IMR-90 (cell line): ENCODE data around the gene TMCC1. TPM values are rescaled to one million over a fixed set of nuclear protein-coding genes. Genes with fewer than 3 reads are reported as not detected.

Experiments
- ATAC-seq: fragments of 200-7000 bp; cut with Tn5 transposase; 2 replicates; pipeline ENCODE4 v1.9.1; 2020; ENCODE audit warnings: low read depth, mild to moderate bottlenecking, moderate library complexity
- BruUV-seq: library from RNA; stranded (reverse); fragments of 400-500 nt; replicated peaks from 2 replicates; lab custom pipeline; 2021; lab: Mats Ljungman, UMichigan
- CTCF ChIA-PET: fragments of 300-600 bp; formaldehyde crosslinking; extraction: SDS; loops from one replicate; lab custom pipeline; 2021; ENCODE audit warnings: antibody characterized with exemption; lab: Yijun Ruan, JAX
- POLR2A ChIA-PET: fragments of 300-600 bp; sonication (Branson Sonifier 250); formaldehyde crosslinking; loops from one replicate; lab custom pipeline; 2022; ENCODE audit warnings: antibody characterized with exemption; ENCODE audit not compliant: unreplicated experiment; lab: Charles Lee
- DNase-seq: peaks from one replicate; pipeline ENCODE4 v3.0.0; 2013
- H2AFZ ChIP-seq: replicated peaks from 2 replicates; pipeline ENCODE3; 2013; ENCODE audit warnings: low read length, mild to moderate bottlenecking; ENCODE audit not compliant: poor library complexity
- H2AK5ac ChIP-seq: 2 replicates; pipeline ENCODE4 v1.6.1; 2013; ENCODE audit warnings: low read depth, low read length, inconsistent platforms
- H2AK9ac ChIP-seq: replicated peaks from 2 replicates; pipeline ENCODE3; 2013; ENCODE audit warnings: mild to moderate bottlenecking, low read depth, low read length, moderate library complexity; ENCODE audit not compliant: poor library complexity
- H2BK120ac ChIP-seq: 2 replicates; pipeline ENCODE4 v1.6.1; 2013; ENCODE audit warnings: low read depth, low read length, inconsistent platforms
- H2BK15ac ChIP-seq: 3 replicates; pipeline ENCODE4 v1.6.1; 2013; ENCODE audit warnings: low read depth, low read length, inconsistent platforms
- H2BK20ac ChIP-seq: 2 replicates; pipeline ENCODE4 v1.6.1; 2013; ENCODE audit warnings: low read depth, mild to moderate bottlenecking, inconsistent platforms, low read length, moderate library complexity
- H2BK5ac ChIP-seq: 2 replicates; pipeline ENCODE4 v1.6.1; 2013; ENCODE audit warnings: mild to moderate bottlenecking, low read depth, low read length, inconsistent platforms; ENCODE audit not compliant: poor library complexity, severe bottlenecking
- H3K14ac ChIP-seq: replicated peaks from 2 replicates; pipeline ENCODE4 v1.6.1; 2013; ENCODE audit warnings: low read depth, low read length, inconsistent platforms
- H3K18ac ChIP-seq: 2 replicates; pipeline ENCODE4 v1.6.1; 2013; ENCODE audit warnings: low read depth, low read length, control low read depth
- H3K23ac ChIP-seq: 2 replicates; pipeline ENCODE4 v1.6.1; 2013; ENCODE audit warnings: low read depth, low read length, inconsistent platforms
- H3K27ac ChIP-seq: 2 replicates; pipeline ENCODE4 v1.5.1; 2013; ENCODE audit warnings: mild to moderate bottlenecking, control low read depth, low read length; ENCODE audit not compliant: insufficient read depth
- H3K27me3 ChIP-seq: 2 replicates; pipeline ENCODE4 v1.6.1; 2013; ENCODE audit warnings: low read length; ENCODE audit not compliant: control insufficient read depth, insufficient read depth
- H3K36me3 ChIP-seq: 2 replicates; pipeline ENCODE4 v1.6.1; 2013; ENCODE audit warnings: low read length, mixed read lengths; ENCODE audit not compliant: control insufficient read depth, insufficient read depth
- H3K4ac ChIP-seq: 2 replicates; pipeline ENCODE4 v1.6.1; 2013; ENCODE audit warnings: low read depth, low read length, inconsistent platforms
- H3K4me1 ChIP-seq: 2 replicates; pipeline ENCODE4 v1.6.1; 2013; ENCODE audit warnings: low read length, mixed read lengths; ENCODE audit not compliant: control insufficient read depth, insufficient read depth
- H3K4me2 ChIP-seq: 2 replicates; pipeline ENCODE4 v1.6.1; 2013; ENCODE audit warnings: low read depth, mild to moderate bottlenecking, control low read depth, low read length, moderate library complexity
- H3K4me3 ChIP-seq: 2 replicates; pipeline ENCODE4 v1.5.1; 2013; ENCODE audit warnings: low read depth, mild to moderate bottlenecking, control low read depth, low read length, moderate library complexity; ENCODE audit not compliant: insufficient read depth
- H3K56ac ChIP-seq: 2 replicates; pipeline ENCODE4 v1.6.1; 2013; ENCODE audit warnings: low read length, inconsistent platforms; ENCODE audit not compliant: insufficient read depth; ENCODE audit errors: extremely low read depth
- H3K79me1 ChIP-seq, 2 experiments: 2 replicates each; pipeline ENCODE4 v1.6.1; 2013; ENCODE audit warnings: low read length in 2 of 2, inconsistent platforms in 1 of 2, low read depth in 1 of 2
- H3K9ac ChIP-seq: 2 replicates; pipeline ENCODE4 v1.6.1; 2013; ENCODE audit warnings: low read depth, low read length, control low read depth
- H3K9me1 ChIP-seq: 2 replicates; pipeline ENCODE4 v1.6.1; 2013; ENCODE audit warnings: low read length, inconsistent platforms; ENCODE audit not compliant: insufficient read depth
- H3K9me3 ChIP-seq: 2 replicates; pipeline ENCODE4 v1.6.1; 2013; ENCODE audit warnings: low read length; ENCODE audit not compliant: control insufficient read depth, insufficient read depth
- H4K20me1 ChIP-seq: 2 replicates; pipeline ENCODE4 v1.6.1; 2013; ENCODE audit warnings: low read length, inconsistent platforms; ENCODE audit not compliant: insufficient read depth
- H4K5ac ChIP-seq: 2 replicates; pipeline ENCODE4 v1.6.1; 2013; ENCODE audit warnings: mild to moderate bottlenecking, low read depth, low read length, control low read depth
- H4K8ac ChIP-seq, 2 experiments: 2 replicates each; pipeline ENCODE4 v1.6.1; 2013; ENCODE audit warnings: low read depth in 2 of 2, low read length in 2 of 2, control low read depth in 1 of 2, inconsistent platforms in 1 of 2
- H4K91ac ChIP-seq: 2 replicates; pipeline ENCODE4 v1.6.1; 2013; ENCODE audit warnings: low read depth, low read length, inconsistent platforms; ENCODE audit not compliant: insufficient read depth
- BHLHE40 ChIP-seq: fragments of 150-350 bp; IDR thresholded peaks from 2 replicates; pipeline ENCODE4 v1.6.1; 2016; ENCODE audit warnings: mild to moderate bottlenecking, low read depth, low read length
- CHD1 ChIP-seq: IDR thresholded peaks from 2 replicates; pipeline ENCODE4 v1.6.1; 2012; ENCODE audit warnings: low read depth, low read length, improper control_type of control experiment
- CTCF ChIP-seq: conservative IDR thresholded peaks from 2 replicates; pipeline ENCODE4 v1.5.1; 2012; ENCODE audit warnings: mild to moderate bottlenecking, low read depth, low read length, improper control_type of control experiment
- ELK1 ChIP-seq: fragments of 150-350 bp; IDR thresholded peaks from 2 replicates; pipeline ENCODE4 v1.6.1; 2016; ENCODE audit warnings: low read depth, mild to moderate bottlenecking, low read length, moderate library complexity, borderline replicate concordance
- FOS ChIP-seq: fragments of 150-350 bp; IDR thresholded peaks from 2 replicates; pipeline ENCODE4 v1.6.1; 2016; ENCODE audit warnings: low read depth, low read length
- MAFK ChIP-seq: IDR thresholded peaks from 2 replicates; pipeline ENCODE4 v1.6.1; 2012; ENCODE audit warnings: low read depth, low read length, improper control_type of control experiment
- MAZ ChIP-seq: IDR thresholded peaks from 2 replicates; pipeline ENCODE4 v1.6.1; 2012; ENCODE audit warnings: low read depth, mild to moderate bottlenecking, low read length, improper control_type of control experiment, moderate library complexity, borderline replicate concordance
- MXI1 ChIP-seq: IDR thresholded peaks from 2 replicates; pipeline ENCODE4 v1.6.1; 2012; ENCODE audit warnings: low read depth, mild to moderate bottlenecking, low read length, moderate library complexity, borderline replicate concordance
- NFE2L2 ChIP-seq: fragments of 150-350 bp; IDR thresholded peaks from 2 replicates; pipeline ENCODE4 v1.6.1; 2016; ENCODE audit warnings: low read depth, mild to moderate bottlenecking, low read length
- POLR2A ChIP-seq: IDR thresholded peaks from 2 replicates; pipeline ENCODE4 v1.6.1; 2012; ENCODE audit warnings: mild to moderate bottlenecking, low read depth, low read length
- RAD21 ChIP-seq: IDR thresholded peaks from 2 replicates; pipeline ENCODE4 v1.6.1; 2012; ENCODE audit warnings: low read length, improper control_type of control experiment
- RCOR1 ChIP-seq: IDR thresholded peaks from 2 replicates; pipeline ENCODE4 v1.6.1; 2012; ENCODE audit warnings: mild to moderate bottlenecking, low read length, improper control_type of control experiment; ENCODE audit not compliant: insufficient replicate concordance
- RFX5 ChIP-seq: IDR thresholded peaks from 2 replicates; pipeline ENCODE4 v1.8.0; 2012; ENCODE audit warnings: low read depth, mild to moderate bottlenecking, low read length, moderate library complexity
- SMC3 ChIP-seq: fragments of 150-350 bp; IDR thresholded peaks from 2 replicates; pipeline ENCODE4 v1.6.1; 2016; ENCODE audit warnings: low read depth, mild to moderate bottlenecking, antibody characterized with exemption, low read length, moderate library complexity
- USF2 ChIP-seq: fragments of 150-350 bp; IDR thresholded peaks from 2 replicates; pipeline ENCODE4 v1.6.1; 2017; ENCODE audit warnings: mild to moderate bottlenecking, antibody characterized with exemption, low read length, low read depth
- whole genome bisulfite sequencing, 2 experiments: methylation state at CpG; one replicate each; pipeline versions ENCODE4 v1.1.5 to v1.1.7; 2013; ENCODE audit warnings: missing lambda C conversion rate in 2 of 2; ENCODE audit not compliant: insufficient read length in 1 of 2; ENCODE audit errors: extremely low coverage in 2 of 2; 5-methylcytosine and 5-hydroxymethylcytosine counted together
- dilution Hi-C: fragments of 300-500 bp; cut with HindIII; formaldehyde crosslinking; loops from one replicate; pipeline ENCODE4 v1.14.3; 2018; ENCODE audit warnings: low sequenced_read_pairs; ENCODE audit not compliant: unreplicated experiment
- in situ Hi-C: fragments of 300-500 bp; cut with MboI; formaldehyde crosslinking; loops from 3 replicates; pipeline ENCODE4 v1.14.3; 2019; ENCODE audit warnings: low sequenced_read_pairs, inconsistent platforms, mixed read lengths
- intact Hi-C: fragments of 100-400 bp; cut with micrococcal nuclease; formaldehyde crosslinking; loops from 2 replicates; pipeline ENCODE4 v1.10.0; 2022
- polyA plus RNA-seq, 3 experiments: library from polyadenylated mRNA; depleted of rRNA; stranded (reverse); fragments of >200 nt; gene quantifications; 2 replicates each; pipeline ENCODE4 v1.2.3, GENCODE V29; 2012; ENCODE audit warnings: low replicate concordance in 1 of 3
- total RNA-seq: library from RNA; depleted of rRNA; stranded (reverse); fragments of >200 nt; gene quantifications from 2 replicates; pipeline ENCODE4 v1.2.3, GENCODE V29; 2012

TMCC1 gene
- total and polyA plus RNA-seq, 2 of the 4 experiments (the other 2 are of a cell fraction) = 5.0 to 7.3 TPM

GRCh38 chr3:129840707-129841360 is 52.7 kb downstream of the TMCC1 start:
- no peak overlapping the region for H3K4ac ChIP-seq
- no peak overlapping the region for H3K4me3 ChIP-seq
- H2AK9ac ChIP-seq = no peak overlapping the region
- intact Hi-C loops = no loop called here
- no peak overlapping the region for H2BK20ac ChIP-seq
- no peak overlapping the region for H3K27ac ChIP-seq
- no peak overlapping the region for H2AK5ac ChIP-seq
- no peak overlapping the region for H2AFZ ChIP-seq
- no peak overlapping the region for H3K9ac ChIP-seq
- H3K9me1 ChIP-seq = peaks cover 7% of the 10 kb centered on the region; the same call in 1 of the 2 replicates
- ATAC-seq = no peak
- H3K14ac ChIP-seq = no peak overlapping the region
- in situ Hi-C loops = no loop called here
- dilution Hi-C loops = no loop called here
- no peaks in the 10 kb centered on the region for H3K9me3 ChIP-seq
- no peak overlapping the region for H3K18ac ChIP-seq
- H3K4me1 ChIP-seq = peaks cover 2% of the 10 kb centered on the region
- peaks cover 18 to 19% of the 10 kb centered on the region in 2 experiments for H3K79me1 ChIP-seq
- no peak overlapping the region for H4K5ac ChIP-seq
- no peak overlapping the region for H4K8ac ChIP-seq
- H3K36me3 ChIP-seq = no peaks in the 10 kb centered on the region
- CTCF ChIA-PET = no interaction called here
- no peak for DNase-seq
- 0 out of 2 replicates have a peak, but pooled peaks cover 6% of the 10 kb centered on the region for H4K20me1 ChIP-seq
- TF ChIP-seq BHLHE40 = no peak
- no peak for TF ChIP-seq ELK1
- no peak for TF ChIP-seq FOS
- TF ChIP-seq MAFK = no peak
- TF ChIP-seq NFE2L2 = no peak
- TF ChIP-seq CTCF = no peak
- TF ChIP-seq CHD1 = no peak
- TF ChIP-seq RFX5 = no peak
- no peak for TF ChIP-seq RAD21
- no peak for TF ChIP-seq USF2
- no peak for TF ChIP-seq RCOR1
- TF ChIP-seq SMC3 = no peak
- no peak for TF ChIP-seq POLR2A
- no peak for TF ChIP-seq MXI1
- TF ChIP-seq MAZ = no peak
- H2BK15ac ChIP-seq = no peak overlapping the region
- no CpG with 5 or more reads among the region's 5 CpGs for whole genome bisulfite sequencing, 2 experiments
- no peak overlapping the region for H4K91ac ChIP-seq
- no peaks in the 10 kb centered on the region for H3K27me3 ChIP-seq
- H2BK5ac ChIP-seq = no peak overlapping the region
- no peak overlapping the region for H3K23ac ChIP-seq
- BruUV-seq = no TSS peak
- H3K56ac ChIP-seq = no peak overlapping the region
- POLR2A ChIA-PET = no interaction called here
- H3K4me2 ChIP-seq = no peak overlapping the region
- H2BK120ac ChIP-seq = no peak overlapping the region
